MCF 10A (cell line): ENCODE data around the gene BATF3. TPM values are rescaled to one million over a fixed set of nuclear protein-coding genes. Genes with fewer than 3 reads are reported as not detected.

Experiments used
- BruUV-seq: library from RNA; stranded (reverse); fragments of 400-500 nt; replicated peaks from 2 replicates; lab custom pipeline; 2021; lab: Mats Ljungman, UMichigan
- CTCF ChIA-PET: fragments of 300-600 bp; sonication (Branson Sonifier 250); formaldehyde crosslinking; extraction: SDS; loops from one replicate; lab custom pipeline; 2021; ENCODE audit warnings: antibody characterized with exemption, inconsistent platforms; lab: Yijun Ruan, JAX
- POLR2A ChIA-PET: fragments of 300-600, 350-650 bp; sonication (Branson Sonifier 250); formaldehyde crosslinking; extraction: SDS; loops from one replicate; lab custom pipeline; 2020; ENCODE audit warnings: antibody characterized with exemption, inconsistent platforms; lab: Yijun Ruan, JAX
- DNase-seq: peaks from one replicate; pipeline ENCODE4 v3.0.0-alpha.2; 2018; ENCODE audit not compliant: unreplicated experiment
- H3K27ac Mint-ChIP-seq: one replicate; pipeline ENCODE4 v1.8.0; 2022; ENCODE audit warnings: mild to moderate bottlenecking, low read depth, mixed read lengths; ENCODE audit not compliant: unreplicated experiment
- H3K27me3 Mint-ChIP-seq: one replicate; pipeline ENCODE4 v1.8.0; 2022; ENCODE audit warnings: mixed read lengths; ENCODE audit not compliant: insufficient read depth, unreplicated experiment
- H3K36me3 Mint-ChIP-seq: one replicate; pipeline ENCODE4 v1.8.0; 2022; ENCODE audit warnings: mild to moderate bottlenecking, moderate library complexity, mixed read lengths; ENCODE audit not compliant: insufficient read depth, unreplicated experiment
- H3K4me1 Mint-ChIP-seq: one replicate; pipeline ENCODE4 v1.8.0; 2022; ENCODE audit warnings: mixed read lengths; ENCODE audit not compliant: insufficient read depth, unreplicated experiment
- H3K4me3 Mint-ChIP-seq: one replicate; pipeline ENCODE4 v1.8.0; 2022; ENCODE audit warnings: mild to moderate bottlenecking, moderate library complexity, mixed read lengths; ENCODE audit not compliant: unreplicated experiment
- H3K9me3 Mint-ChIP-seq: one replicate; pipeline ENCODE4 v1.8.0; 2022; ENCODE audit warnings: mixed read lengths; ENCODE audit not compliant: unreplicated experiment
- intact Hi-C: fragments of 100-400 bp; cut with micrococcal nuclease; formaldehyde crosslinking; loops from 2 replicates; pipeline ENCODE4 v1.14.1; 2022
- total RNA-seq: library from RNA; stranded (reverse); gene quantifications from 2 replicates; pipeline ENCODE4 v1.2.3, GENCODE V29; 2022
- TF ChIP-seq, protein P1 (sequence below): fragments of 200-600 bp; IDR thresholded peaks from one replicate; pipeline ENCODE4 v1.8.0; 2022; ENCODE audit warnings: antibody characterized with exemption, mild to moderate bottlenecking; ENCODE audit not compliant: unreplicated experiment

BATF3 gene
- total RNA-seq, 1 experiment from 2014 or later, result 1.5 TPM

DNA sequence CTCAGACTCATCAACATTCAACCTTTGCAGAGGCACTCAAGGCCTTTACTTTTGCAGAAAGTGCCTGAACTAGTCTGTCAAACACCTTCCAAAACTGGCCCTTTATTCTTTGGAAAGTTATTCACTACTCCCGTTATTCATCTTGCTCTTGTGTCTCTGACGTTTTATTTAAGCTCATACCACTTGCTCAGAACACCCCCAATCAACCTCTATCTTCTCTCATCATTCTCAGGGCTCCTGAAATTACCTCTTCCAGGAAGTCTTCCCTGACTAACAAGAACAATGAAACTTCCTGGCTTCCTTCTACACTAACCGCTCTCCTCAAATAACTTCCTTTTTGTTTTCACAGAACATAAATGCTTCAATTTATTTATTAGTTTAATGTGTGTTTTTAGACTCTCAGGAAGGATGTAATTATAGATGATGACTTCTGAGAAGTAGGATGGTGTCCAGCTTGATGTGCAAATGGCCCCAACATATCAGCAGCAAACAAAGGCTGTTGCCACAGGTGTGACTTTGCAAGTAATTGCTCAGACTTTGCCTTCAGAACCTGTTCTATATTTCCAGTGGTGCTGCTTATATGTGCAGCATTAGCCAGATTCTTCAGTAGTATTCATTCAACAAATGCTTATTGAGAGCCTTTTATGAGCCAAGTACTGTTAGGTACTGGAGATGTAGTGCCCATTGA is 22.8 kb upstream of the BATF3 start:
- no peaks in the 10 kb centered on the region for H3K36me3 Mint-ChIP-seq
- no peak overlapping the region for H3K27ac Mint-ChIP-seq
- CTCF ChIA-PET, result interaction anchor here (0.5 to 4.8 kb wide), 11 partner anchors 21 to 1254 kb away, joined by 3 to 31 read pairs (median 4); no protein-coding TSS in a partner anchor
- no peaks in the 10 kb centered on the region for H3K9me3 Mint-ChIP-seq
- intact Hi-C loops, result no loop called here
- BruUV-seq, result no TSS peak
- POLR2A ChIA-PET, result interaction anchor here (0.6 to 2.0 kb wide), 5 partner anchors 9 to 245 kb away, joined by 3 to 7 read pairs (median 6); no protein-coding TSS in a partner anchor
- no peak for DNase-seq
- H3K27me3 Mint-ChIP-seq, result peaks cover 16% of the 10 kb centered on the region
- peaks cover 23% of the 10 kb centered on the region for H3K4me1 Mint-ChIP-seq
- H3K4me3 Mint-ChIP-seq, result no peak overlapping the region
- TF ChIP-seq, protein P1, sequence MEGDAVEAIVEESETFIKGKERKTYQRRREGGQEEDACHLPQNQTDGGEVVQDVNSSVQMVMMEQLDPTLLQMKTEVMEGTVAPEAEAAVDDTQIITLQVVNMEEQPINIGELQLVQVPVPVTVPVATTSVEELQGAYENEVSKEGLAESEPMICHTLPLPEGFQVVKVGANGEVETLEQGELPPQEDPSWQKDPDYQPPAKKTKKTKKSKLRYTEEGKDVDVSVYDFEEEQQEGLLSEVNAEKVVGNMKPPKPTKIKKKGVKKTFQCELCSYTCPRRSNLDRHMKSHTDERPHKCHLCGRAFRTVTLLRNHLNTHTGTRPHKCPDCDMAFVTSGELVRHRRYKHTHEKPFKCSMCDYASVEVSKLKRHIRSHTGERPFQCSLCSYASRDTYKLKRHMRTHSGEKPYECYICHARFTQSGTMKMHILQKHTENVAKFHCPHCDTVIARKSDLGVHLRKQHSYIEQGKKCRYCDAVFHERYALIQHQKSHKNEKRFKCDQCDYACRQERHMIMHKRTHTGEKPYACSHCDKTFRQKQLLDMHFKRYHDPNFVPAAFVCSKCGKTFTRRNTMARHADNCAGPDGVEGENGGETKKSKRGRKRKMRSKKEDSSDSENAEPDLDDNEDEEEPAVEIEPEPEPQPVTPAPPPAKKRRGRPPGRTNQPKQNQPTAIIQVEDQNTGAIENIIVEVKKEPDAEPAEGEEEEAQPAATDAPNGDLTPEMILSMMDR, result no peak

DNA sequence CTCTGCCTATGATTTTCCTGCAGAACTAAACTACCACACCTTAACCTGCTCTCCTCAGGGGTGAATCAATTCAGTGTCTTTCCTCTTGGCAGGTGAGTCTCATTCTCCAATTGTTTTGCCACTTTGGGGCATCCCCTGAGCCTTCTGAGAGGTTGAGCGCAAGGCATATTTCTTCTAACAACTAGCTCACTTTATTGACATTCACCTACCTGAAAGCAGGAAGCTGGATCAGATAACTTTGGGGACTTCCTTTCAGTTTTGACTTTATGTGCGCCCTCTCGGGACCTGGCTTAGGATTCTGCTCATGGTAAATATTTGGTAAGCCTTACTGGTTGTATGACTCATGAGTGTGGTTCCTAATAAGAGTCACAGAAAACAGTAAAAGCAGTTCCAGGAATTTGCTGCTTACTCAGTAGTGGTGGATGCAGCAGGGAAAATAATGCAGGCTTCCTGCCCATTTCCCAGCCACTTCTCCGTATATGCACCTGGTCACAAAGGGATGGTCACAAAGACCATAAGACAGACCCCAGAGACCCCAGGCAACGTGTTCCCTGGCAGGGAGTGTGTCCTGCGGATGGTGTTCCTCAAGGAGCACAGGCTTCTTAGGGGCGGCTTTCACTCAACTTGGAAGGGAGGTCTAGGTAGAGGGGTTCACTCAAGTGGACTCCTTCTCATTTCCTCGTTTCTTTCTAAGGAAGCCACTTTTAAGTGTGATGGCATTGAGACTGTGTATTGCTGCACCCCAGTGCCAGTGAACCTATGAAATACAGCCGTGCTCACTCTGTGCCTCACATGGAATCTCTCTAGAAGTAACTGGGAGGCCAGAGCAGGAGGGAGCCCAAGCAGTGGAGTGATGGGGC is 22.0 kb upstream of the BATF3 start:
- peak; percentile 91 for DNase-seq
- BruUV-seq, result no TSS peak
- H3K36me3 Mint-ChIP-seq, result no peaks in the 10 kb centered on the region
- POLR2A ChIA-PET, result interaction anchor here (0.6 to 2.0 kb wide), 10 partner anchors 10 to 252 kb away, joined by 3 to 10 read pairs (median 4); partner anchors contain the start of gene ATF3
- peaks cover 18% of the 10 kb centered on the region for H3K4me1 Mint-ChIP-seq
- peak overlapping the region; percentile 51 for H3K4me3 Mint-ChIP-seq
- intact Hi-C loops, result loop anchor here (2.0 kb wide), 1 partner anchor 29 kb away; no protein-coding TSS in a partner anchor
- TF ChIP-seq, protein P1, result no peak
- no peaks in the 10 kb centered on the region for H3K9me3 Mint-ChIP-seq
- H3K27ac Mint-ChIP-seq, result peak overlapping the region; percentile 21
- H3K27me3 Mint-ChIP-seq, result peaks cover 24% of the 10 kb centered on the region
- CTCF ChIA-PET, result interaction anchor here (0.5 to 4.8 kb wide), 17 partner anchors 14 to 1915 kb away, joined by 3 to 31 read pairs (median 4); no protein-coding TSS in a partner anchor

DNA sequence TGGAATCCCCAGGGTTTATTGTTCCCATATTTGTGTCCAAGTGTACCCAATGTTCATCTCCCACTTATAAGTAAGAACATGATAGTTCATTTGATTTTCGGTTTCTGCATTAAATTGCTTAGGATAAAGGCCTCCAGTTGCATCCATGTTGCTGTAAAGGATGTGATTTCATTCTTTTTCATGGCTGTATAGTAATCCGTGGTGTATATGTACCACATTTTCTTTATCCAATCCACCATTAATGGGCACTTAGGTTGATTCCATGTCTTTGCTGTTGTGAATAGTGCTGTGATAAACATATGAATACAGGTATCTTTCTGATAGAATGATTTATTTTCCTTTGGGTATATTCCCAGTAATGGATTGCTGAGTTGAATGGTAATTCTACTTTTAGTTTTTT is 20.0 kb upstream of the BATF3 start:
- TF ChIP-seq, protein P1, result no peak
- no peak for DNase-seq
- ChIA-PET POLR2A (no interaction called here), CTCF (interaction anchor here (0.7 to 4.8 kb wide), 2 partner anchors 66 to 242 kb away, joined by 3 to 22 read pairs; no protein-coding TSS in a partner anchor)
- Mint-ChIP-seq H3K27ac (no peak overlapping the region), H3K4me3 (no peak overlapping the region), H3K36me3 (no peaks in the 10 kb centered on the region), H3K9me3 (no peaks in the 10 kb centered on the region), H3K27me3 (peaks cover 39% of the 10 kb centered on the region), H3K4me1 (peaks cover 18% of the 10 kb centered on the region)
- intact Hi-C loops, result loop anchor here (2.0 kb wide), 1 partner anchor 31 kb away; no protein-coding TSS in a partner anchor
- no TSS peak for BruUV-seq
